HG03066 (cell line): ENCODE data around the gene STPG4.

ENCODE experiments used
- ATAC-seq: cut with Tn5 transposase; IDR thresholded peaks from one replicate; pipeline ENCODE4 v1.9.1; 2021; ENCODE audit warnings: low read depth; ENCODE audit not compliant: unreplicated experiment

Gene STPG4

DNA sequence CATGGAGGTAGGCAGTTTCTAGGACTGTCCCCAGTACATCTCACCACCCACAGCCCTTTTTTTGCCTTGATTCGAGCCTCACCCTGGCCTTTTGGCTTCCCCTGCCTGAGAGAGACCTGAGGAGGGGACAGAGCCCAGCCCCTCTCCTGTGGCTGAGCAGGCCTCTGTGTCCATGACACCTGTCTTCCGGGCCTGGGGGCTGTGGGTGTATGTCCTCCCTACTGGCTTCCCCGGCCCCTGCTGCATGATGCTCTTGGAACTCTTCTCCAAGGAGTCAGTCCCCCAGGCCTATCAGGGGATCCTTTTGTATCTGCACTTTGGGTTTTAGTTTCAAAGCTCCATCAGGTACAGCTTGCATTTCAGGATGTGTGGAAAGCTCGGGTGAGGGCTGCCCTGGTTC is 80.4 kb downstream of the STPG4 start:
- ATAC-seq: no peak

DNA sequence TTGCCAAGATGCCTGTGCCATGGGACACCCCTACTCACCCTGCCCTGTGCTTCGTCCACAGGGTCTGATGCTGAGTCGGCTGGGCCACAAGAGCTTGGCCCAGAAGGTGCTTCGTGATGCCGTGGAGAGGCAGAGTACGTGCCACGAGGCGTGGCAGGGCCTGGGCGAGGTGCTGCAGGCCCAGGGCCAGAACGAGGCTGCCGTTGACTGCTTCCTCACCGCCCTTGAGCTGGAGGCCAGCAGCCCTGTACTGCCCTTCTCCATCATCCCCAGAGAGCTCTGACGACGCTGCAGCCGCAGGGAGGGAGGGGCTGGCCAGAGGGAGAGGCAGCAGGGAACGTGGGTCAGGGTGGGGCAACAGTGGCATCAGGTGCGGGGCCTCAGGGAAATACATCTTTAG is 81.5 kb downstream of the STPG4 start:
- ATAC-seq: no peak

DNA sequence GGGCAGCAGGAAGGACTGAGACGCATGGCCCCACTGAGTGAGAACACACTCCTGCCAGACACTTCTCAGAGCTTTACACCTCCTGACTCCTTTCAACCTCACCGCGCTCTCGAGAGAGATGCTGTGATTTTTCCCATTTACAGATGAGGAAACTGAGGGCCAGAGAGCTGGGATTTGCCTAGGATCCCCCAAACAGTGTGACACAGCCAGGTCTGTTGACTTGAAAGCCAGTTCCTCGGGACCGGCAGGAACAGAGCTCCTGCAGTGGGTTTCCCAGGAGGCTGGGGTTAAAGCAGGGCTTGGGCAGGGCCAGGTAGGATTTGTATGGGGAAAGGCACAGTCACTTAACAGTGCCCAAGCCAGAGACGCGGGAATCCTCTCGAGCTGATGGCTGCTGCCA is 81.9 kb downstream of the STPG4 start:
- no peak for ATAC-seq

DNA sequence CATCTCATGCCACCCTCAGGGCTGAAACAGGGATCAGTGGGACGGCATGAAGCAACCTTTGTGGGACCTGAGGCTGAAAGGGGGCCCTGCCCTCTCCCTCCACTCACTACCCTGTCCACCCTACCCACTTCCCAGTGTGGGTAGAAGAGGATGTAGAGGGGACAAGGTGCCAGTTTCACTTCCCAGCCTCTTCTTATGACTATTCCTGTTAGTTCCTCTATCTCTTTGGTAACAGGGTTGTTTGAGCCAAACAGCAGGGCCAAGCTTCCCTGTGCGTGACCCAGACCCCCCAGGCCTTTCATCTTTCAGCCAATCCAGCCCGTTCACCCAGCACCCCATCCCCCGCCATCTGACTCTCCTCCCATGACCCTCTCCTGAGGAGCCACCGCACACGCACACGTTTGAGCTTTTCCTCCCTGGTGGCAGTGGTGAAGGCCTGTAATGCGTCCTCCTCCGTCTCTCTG is 82.3 kb downstream of the STPG4 start:
- ATAC-seq: no peak

DNA sequence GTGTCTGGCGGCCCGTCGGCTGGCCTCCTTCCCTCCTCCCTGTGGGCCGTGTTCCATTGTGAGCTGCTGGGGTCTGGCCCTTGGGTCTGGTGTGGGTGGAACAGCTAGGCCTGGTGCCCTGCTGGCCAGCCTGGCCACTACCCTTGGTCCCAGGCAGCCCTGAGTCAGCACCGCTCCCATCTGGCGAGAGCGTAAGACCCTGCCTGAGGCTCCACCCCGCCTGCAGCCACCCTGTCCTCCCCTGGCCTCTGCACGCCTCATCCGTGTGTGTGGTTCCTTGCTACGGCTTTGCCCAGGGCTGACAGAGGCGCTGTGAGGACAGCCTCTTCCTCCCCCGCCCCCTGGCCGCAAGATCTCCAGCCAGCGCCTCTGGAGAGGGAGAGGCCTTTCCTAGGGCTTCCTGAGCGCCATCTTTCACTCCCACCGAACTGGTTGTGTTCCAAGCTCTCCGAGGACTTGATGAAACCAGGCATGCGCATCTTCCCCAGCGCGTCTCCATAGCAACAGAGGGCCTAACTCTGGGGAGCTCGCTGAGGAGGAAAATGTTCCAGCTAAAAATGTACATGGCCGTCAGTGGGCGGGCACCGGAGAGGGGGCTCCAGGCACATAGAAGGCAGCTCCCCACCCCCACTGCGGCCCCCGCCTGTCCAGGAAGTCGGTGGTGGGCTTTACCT is 83.0 kb downstream of the STPG4 start:
- ATAC-seq: no peak

DNA sequence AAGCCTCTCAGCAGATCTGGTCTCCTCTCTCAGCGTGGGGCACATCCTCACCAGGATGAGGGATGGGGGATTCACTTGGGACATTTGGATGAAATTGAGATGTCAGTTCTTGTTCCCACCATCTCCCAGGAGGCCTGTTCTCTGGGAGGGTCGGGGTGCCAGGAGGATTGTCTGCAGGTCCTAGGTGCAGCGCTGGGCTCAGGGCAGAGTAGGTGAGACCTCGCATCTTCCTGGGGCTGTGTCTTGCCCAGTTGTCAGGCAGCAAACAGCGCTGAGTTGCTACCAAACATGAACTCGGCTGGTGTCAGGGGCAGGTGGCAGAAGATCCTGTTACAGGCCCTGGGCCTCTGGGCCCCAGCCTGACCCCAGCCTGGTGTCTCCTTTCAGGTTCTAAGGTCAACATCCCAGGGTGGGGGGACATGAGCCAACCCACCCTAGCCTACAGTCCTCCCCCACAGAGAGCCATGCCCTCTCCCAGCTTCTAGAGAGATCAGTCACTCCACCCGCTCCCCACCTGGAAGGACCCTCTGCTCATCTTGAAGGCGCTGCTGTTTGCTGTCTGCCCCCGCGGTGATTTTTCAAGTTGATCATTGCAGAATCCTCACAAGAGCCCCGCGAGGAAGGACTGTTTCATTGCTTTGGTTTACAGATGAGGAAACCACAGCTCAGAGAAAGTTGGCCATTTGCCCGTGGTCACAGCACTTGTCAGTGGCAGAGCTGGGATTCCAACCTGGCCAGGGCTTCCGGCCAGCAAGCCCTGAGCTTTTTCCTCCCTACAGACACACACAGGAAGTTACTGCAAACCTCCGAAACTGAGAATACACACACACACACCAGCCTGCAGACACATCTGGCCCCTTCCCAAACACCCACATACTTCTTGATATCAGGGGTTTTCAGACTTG is 83.9 kb downstream of the STPG4 start:
- ATAC-seq: peak; percentile 79

DNA sequence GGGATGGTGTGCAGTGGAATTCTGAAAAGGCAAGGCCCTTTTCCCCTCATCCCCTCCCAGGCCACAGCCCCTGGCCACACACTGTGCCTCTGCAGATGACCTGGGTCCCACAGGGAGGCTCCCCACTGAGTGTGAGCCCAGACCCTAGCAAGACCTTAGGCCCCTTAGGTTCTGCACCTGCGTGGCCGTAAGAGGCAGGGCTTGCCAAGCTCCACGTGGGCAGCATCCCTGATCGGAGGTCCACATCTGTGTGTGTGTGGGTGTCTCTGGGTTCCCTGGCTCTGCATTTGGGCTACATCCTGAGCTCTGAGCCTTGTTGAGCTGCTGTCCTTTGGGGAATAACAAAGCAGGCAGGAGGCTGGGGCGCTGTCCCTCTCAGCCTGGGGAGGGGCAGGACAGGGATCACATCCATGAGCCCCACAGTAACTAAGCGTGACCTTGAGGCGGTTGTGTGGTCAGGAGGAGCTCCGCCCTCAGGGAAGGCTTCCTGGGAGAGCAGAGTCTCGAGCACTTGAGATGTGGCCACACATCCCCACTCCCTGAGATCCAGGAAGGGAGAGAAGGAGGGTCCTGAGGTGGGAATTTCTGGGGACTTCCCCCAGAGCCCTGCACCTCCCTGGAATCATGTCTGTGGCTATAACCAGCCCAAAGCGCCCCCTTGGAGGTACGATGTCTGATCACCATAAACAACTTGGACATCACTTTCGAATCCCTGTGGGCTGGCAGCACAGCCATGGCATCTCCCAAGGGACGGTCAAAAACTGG is 84.8 kb downstream of the STPG4 start:
- no peak for ATAC-seq

DNA sequence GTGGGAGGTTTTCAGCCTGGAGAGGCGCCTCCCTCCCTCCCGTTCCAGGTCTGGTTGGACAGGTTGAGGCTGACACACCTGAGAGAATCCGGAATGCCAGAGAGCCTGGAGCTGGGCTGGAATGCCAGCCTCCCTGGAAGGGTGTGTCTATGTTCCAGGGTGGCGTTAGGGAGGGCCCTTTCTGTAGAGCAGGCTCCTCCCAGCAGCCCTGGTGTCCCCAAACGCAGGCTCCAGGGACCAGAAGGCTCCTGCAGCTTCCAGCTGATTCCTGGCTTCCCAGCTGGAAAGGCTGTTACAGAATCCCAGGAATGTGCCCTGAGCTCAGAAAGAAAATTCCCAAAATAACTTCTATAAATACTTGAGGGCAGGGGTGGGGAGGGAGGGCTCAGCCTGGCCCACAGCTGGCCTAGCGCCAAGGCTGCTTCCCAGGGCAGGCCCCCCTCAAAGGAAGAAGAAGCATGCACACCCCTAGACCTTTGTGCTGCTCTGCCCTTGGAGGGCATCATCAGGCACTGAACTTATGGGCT is 85.4 kb downstream of the STPG4 start:
- ATAC-seq: no peak

DNA sequence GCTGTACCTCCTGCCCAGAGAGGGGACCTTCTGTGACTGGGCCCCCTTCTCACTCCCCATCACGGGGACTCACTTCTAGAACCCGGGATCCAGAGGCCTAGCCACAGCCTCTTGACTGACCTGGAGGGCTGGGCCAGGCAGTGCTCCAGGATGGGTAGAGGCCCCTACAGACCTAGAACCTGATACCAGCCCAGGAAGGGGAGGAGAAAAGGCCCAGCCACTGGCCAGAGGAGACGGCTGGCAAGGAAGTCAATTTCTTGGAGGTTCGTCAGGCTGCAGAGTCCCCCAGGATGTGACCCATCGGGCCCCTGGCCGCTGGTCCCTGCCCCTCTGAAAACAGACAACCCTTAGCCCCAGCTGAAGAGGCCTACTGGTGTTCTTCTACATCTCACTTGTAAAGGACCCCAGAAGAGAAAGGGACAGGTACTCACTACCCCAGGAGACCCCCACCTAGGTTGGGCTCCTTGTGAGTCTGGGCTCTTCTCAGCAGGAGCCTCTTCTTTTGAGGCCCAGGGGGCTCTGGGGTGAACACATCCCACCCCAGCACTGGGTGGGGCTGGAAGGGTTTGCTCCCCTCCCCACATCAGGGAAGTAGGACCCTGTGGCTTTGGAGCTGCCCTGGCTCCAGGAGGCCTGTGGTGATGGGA is 86.0 kb downstream of the STPG4 start:
- no peak for ATAC-seq

DNA sequence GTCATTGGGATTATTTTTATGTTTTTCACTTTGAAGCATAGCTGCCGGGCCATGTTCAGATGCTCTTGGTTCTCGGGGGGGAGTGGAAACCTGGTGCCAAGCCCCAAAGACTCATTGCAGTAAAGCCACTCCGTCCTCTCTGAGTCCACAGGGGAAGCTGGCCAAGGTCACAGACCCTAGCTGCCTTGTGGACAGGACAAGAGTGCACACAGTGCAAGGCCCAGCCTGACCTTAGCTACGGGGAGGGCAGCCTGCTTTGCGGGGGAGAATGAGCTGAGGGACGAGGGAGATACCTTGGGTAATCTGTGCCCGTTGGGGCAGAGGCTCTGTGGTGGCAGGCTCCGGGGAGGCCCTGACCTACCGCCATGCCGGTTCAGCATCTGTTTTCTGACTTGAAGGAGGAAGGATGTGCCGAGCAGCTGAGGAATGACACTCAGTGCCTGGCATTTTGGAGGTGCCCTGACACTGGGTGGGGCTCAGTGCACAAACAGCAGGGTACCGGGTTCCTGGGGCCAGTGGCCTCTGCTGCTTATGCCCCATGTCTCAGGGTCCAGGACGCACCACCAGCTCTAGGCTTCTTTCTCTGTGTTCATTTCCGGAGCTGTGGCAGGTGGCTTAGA is 87.2 kb downstream of the STPG4 start:
- no peak for ATAC-seq

DNA sequence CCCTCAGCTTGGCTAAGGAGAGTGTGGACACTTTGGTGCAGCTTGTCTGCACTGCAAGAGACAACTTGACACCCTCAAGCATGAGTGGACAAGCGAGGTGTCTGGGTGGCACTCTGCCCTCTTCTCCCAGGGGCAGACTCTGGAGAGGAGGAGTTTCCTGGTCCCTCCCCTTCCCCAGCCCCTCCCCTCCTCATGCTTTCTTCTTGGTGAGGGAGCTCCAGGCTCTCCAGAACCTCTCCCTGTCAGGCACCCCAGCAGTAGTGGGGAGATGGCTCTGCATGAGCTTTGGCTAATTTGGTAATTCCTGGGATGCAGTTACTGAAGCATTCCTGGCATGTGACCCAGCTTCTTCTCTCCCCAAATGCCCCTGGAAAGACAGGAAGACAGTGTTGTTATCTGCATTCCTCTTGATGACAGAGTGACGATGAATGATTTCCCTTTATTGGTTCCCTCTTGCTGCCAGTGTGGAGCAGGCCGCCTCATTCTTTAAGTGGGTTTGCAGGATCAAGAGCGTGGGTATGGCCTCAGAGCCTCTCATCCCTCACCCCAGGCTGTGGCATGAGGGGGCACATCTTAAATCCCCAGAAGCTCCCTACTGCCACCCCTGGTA is 89.2 kb downstream of the STPG4 start:
- no peak for ATAC-seq

DNA sequence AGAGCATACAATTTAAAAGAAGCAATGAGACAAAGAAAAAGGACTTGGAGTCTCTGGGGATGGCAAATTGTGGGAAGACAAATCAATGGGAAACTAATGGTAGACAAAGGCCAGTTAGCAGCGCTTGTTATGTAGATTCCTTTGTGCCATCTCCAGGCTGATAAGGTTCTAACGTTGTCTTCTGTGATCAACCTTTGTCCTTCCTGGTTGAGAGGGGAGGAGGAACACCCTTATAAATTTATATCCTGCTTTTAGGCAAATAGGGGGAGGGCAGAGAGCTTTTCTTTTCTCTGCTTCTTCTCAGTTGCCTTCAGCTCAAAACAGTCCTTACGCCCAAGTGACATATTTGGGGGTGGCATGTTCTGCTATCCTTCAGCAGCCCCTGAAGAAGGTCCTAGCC is 89.8 kb downstream of the STPG4 start:
- ATAC-seq: no peak

DNA sequence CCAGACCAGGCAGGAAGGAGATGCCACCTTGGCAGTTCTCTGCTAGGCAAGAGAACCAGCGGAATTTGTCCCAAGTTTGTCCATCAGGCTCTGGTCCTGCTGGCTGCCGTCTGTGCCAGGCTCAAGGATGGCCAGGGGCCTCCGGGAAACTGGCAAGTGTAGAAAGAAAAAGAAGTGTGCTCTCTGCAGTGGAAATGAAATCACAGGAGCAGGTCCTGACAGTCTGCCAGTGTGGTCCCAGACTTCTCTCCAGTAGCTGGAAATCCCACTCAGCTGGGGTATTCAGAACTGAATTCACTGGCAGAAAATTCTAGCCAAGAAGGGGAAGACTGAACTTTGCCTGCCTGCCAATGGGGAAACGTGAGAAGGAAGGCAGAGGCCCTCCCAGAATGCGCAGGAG is 91.0 kb downstream of the STPG4 start:
- no peak for ATAC-seq

DNA sequence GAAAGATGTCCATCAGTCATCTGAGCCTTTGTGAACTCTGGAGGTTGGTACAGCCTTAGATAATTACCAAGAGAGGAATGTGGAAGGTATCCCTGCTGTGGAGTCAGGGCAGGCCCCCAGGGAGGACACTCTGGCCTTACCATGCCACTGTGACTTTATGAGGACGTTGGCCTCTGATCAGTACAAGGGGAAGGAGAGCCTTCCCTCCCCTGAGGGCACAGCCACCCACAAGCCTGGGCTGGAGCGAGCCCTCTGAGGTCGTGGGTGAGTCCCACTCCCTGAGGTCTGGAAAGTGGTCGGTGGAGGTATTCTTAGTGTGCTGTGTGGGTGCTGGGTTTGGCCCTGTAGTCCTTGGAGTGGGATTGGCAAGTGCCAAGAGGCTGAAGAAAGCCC is 91.6 kb downstream of the STPG4 start:
- ATAC-seq: no peak

DNA sequence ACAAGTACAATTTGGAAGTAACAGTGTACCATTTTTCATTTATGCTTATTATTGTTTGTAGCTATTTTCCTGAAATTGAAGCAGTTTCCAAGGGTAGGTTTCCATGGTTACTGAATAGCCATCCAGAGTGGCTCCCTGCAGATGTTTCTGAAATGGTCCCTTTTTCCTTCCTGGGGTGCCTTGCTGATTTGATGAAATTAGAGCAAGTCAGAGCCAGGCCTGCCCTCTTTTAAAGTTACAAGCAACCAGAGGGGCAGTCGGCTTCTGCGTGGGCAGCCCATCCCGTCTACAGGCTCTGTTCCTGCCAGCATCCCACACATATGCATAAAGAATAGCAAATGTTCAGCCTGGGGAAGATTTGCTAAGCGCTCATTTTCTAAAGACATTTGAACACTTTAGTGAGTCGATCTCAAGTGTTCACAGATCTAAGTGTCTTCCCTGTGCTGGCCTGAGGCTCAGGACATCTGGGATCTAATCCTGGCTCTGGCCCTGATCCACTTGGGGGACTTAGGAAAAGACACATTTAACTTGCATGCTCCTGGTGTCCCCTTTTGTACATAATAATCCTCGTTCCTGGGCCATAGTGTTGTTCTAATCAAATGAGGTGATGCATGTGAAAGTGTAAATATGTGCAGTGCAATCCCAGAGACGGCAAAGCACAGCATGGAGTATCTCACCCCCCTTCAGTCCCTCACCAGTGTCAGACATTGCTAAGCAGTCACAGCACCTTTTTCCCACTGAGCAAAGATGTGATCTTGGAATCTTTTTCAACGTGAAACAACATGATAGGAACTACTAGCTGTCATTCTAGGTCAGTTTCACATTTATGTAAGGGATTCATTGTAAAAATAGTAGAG is 92.2 kb downstream of the STPG4 start:
- no peak for ATAC-seq

DNA sequence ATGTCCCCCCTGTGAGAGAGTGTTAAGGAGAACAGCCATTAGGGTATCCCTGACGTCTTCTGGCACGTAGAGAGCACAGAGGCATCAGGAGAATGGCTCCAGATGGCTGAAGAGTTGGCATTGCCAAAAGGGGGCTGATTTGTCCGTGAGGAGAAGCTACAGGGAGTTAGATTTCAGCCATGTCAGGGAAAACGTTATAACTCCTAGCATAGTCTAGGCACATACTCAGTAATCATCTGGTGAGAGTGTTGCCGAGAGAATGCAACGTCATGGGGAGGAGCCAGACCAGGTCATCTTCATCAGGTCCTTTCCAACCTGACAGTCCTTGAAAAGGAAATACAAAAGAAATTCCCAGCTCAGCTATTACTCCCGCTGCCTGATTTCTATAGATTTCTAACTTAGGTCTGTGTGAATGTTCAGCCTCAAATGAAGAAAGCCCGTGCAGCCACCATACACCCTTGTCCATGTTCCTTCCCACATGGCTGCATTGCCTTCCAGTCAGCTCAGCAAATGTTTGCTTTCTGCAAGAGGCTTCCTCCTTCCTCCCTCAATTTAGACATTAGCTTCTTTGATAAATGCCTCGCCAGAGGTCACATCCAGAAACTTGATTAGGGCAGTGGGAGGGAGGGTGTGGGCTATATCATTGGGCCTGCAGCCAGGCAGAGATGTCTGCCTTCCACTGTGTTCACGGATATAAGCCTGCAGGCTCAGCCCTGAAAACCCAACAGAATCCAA is 93.0 kb downstream of the STPG4 start:
- no peak for ATAC-seq

DNA sequence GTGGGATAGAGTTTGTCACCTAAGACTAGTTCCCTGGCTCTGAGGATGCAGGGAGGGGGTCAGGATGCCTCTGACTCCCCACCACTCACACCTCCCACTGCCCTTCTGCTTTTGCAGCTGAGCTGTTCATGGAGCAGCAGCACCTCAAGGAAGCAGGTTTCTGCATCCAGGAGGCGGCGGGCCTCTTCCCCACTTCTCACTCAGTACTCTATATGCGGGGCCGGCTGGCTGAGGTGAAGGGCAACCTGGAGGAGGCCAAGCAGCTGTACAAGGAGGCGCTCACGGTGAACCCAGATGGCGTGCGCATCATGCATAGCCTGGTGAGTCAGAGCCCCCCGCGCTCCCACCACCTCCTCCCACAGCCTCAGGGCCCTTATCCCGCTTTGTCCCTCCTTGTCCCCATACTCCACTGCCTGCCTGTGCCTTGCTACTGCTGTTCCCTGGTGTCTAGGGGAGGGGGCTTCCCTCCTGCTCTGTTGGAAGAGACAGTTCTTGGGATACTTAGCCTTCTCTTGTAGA is 94.4 kb downstream of the STPG4 start:
- no peak for ATAC-seq
